Osteocyte (in vitro differentiated cells): ENCODE data around the gene ARFGAP2. TPM values are rescaled to one million over a fixed set of nuclear protein-coding genes. Genes with fewer than 3 reads are reported as not detected.
A peak's percentile ranks its signal among the peaks of the same experiment; 100 is the strongest.
"Not testable (repeated sequence)": the region's sequence is repeated elsewhere in the genome, so short reads cannot be mapped to it uniquely, and the experiment has no call there.

Source experiments
- DNase-seq: peaks from one replicate; pipeline ENCODE4 v3.0.0; 2021; ENCODE audit warnings: mixed read lengths; ENCODE audit not compliant: unreplicated experiment; ENCODE audit errors: extremely low spot score
- H3K27ac Mint-ChIP-seq: one replicate; pipeline ENCODE4 v1.8.0; 2021; ENCODE audit warnings: mild to moderate bottlenecking, mixed read lengths; ENCODE audit not compliant: unreplicated experiment
- H3K27me3 Mint-ChIP-seq: one replicate; pipeline ENCODE4 v1.8.0; 2021; ENCODE audit warnings: mixed read lengths; ENCODE audit not compliant: unreplicated experiment
- H3K36me3 Mint-ChIP-seq: one replicate; pipeline ENCODE4 v1.8.0; 2021; ENCODE audit warnings: mixed read lengths; ENCODE audit not compliant: unreplicated experiment
- H3K4me1 Mint-ChIP-seq: one replicate; pipeline ENCODE4 v1.8.0; 2021; ENCODE audit warnings: mixed read lengths; ENCODE audit not compliant: unreplicated experiment
- H3K4me3 Mint-ChIP-seq: one replicate; pipeline ENCODE4 v1.8.0; 2021; ENCODE audit warnings: mild to moderate bottlenecking, moderate library complexity, mixed read lengths; ENCODE audit not compliant: unreplicated experiment
- H3K9me3 Mint-ChIP-seq: one replicate; pipeline ENCODE4 v1.8.0; 2021; ENCODE audit warnings: mixed read lengths; ENCODE audit not compliant: unreplicated experiment
- total RNA-seq: library from RNA; stranded (reverse); gene quantifications from 2 replicates; pipeline ENCODE4 v1.2.1, GENCODE V29; 2021
- TF ChIP-seq, protein P1 (sequence below): fragments of 200-600 bp; sonication (generic); IDR thresholded peaks from 2 replicates; pipeline ENCODE4 v1.5.0; 2021; ENCODE audit warnings: antibody characterized with exemption, mild to moderate bottlenecking, moderate library complexity

Gene ARFGAP2
- total RNA-seq, 1 donor from 2014 or later = 73.4 TPM

- H3K9me3 Mint-ChIP-seq = no peaks in the 10 kb centered on the region
- H3K4me3 Mint-ChIP-seq = no peak overlapping the region
- no peaks in the 10 kb centered on the region for H3K36me3 Mint-ChIP-seq
- H3K4me1 Mint-ChIP-seq = peaks cover 14% of the 10 kb centered on the region
- H3K27me3 Mint-ChIP-seq = no peaks in the 10 kb centered on the region
- TF ChIP-seq, protein P1, sequence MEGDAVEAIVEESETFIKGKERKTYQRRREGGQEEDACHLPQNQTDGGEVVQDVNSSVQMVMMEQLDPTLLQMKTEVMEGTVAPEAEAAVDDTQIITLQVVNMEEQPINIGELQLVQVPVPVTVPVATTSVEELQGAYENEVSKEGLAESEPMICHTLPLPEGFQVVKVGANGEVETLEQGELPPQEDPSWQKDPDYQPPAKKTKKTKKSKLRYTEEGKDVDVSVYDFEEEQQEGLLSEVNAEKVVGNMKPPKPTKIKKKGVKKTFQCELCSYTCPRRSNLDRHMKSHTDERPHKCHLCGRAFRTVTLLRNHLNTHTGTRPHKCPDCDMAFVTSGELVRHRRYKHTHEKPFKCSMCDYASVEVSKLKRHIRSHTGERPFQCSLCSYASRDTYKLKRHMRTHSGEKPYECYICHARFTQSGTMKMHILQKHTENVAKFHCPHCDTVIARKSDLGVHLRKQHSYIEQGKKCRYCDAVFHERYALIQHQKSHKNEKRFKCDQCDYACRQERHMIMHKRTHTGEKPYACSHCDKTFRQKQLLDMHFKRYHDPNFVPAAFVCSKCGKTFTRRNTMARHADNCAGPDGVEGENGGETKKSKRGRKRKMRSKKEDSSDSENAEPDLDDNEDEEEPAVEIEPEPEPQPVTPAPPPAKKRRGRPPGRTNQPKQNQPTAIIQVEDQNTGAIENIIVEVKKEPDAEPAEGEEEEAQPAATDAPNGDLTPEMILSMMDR = no peak
- no peak for DNase-seq
- no peak overlapping the region for H3K27ac Mint-ChIP-seq
These were observed 30.8 kb upstream of the ARFGAP2 start for GRCh38 chr11:47207459-47207858.

DNA sequence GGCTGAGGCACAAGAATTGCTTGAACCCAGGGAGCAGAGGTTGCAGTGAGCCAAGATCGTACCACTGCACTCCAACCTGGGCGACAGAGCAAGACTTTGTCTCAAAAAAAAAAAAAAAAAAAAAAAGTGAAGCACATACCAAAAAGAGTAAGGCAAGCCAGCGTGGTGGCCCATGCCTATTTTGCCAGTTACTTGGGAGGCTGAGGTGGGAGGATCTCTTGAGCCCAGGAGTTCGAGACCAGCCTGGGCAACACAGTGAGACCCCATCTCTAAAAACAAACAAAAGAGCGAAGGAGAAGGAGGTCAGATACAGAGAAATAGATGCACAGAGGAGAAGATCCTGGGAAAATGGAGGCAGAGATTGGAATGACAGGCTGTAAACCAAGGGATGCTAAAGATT, 29.9 kb upstream of the ARFGAP2 start:
- not testable (repeated sequence) for H3K36me3 Mint-ChIP-seq, H3K27me3 Mint-ChIP-seq, H3K4me3 Mint-ChIP-seq, H3K9me3 Mint-ChIP-seq, DNase-seq, H3K27ac Mint-ChIP-seq
- peaks cover 14% of the 10 kb centered on the region for H3K4me1 Mint-ChIP-seq

DNA sequence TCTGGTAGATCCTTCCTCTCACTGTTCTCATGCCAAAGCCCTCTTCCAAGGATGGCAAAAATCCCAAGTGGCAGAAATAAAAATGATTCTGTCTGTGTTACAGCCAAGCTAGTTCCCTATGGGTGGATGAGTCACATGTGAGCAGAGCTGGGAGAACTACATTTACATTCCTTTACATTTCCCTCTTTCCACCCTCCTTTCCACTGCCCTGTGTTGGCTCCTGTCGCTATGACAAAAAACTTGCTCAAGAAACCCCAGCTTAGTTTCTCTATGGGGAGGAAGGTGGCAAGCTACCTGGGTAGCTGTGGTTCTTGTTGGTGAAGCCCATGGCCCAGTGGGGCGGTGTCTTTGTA, 27.9 kb upstream of the ARFGAP2 start:
- DNase-seq = no peak
- Mint-ChIP-seq H3K4me1 (peaks cover 14% of the 10 kb centered on the region), H3K36me3 (no peaks in the 10 kb centered on the region), H3K4me3 (peak overlapping the region; percentile 34), H3K27ac (peak overlapping the region; percentile 90), H3K9me3 (no peaks in the 10 kb centered on the region), H3K27me3 (no peaks in the 10 kb centered on the region)
- TF ChIP-seq, protein P1 = peak; percentile 11

DNA sequence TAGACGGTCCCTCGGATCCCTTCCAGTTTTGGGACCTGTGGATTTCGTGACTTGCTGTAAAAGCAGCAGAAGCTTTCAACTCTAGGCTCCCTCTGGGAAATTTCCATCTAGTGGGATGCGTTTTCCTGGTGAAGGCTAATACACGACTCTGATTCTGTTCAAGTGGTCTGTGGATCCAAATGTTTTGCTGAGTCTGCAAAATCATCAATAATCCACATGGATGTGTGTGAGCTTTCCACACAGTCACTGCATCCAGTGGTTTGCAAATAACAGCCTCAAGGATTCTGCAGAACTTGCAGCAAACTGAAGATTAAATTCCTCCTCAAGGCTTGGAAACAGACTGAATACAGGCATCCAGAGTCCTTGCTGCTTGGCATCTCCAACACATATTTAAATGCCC, 25.9 kb upstream of the ARFGAP2 start:
- DNase-seq = no peak
- H3K36me3 Mint-ChIP-seq = no peaks in the 10 kb centered on the region

DNA sequence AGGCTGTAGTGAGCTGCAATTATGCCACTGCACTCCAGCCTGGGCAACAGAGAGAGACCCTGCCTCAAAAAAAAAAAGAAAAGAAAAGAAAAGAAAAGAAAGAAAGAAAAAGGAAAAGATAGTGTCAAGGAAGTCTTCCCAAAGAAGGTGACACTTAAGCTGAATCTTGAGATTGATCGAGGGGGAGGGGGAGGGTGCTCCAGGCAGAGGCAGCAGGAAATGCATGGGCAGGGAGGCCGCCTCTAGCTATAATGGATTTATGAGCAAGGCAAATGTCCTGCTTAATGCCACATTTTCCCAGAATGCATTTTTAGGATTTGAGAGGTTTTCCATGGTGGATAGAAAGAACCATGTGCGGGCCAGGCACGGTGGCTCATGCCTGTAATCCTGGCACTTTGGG, 24.3 kb upstream of the ARFGAP2 start:
- Mint-ChIP-seq H3K36me3 (no peaks in the 10 kb centered on the region), H3K9me3 (no peaks in the 10 kb centered on the region), H3K27ac (no peak overlapping the region), H3K4me3 (no peak overlapping the region), H3K27me3 (no peaks in the 10 kb centered on the region), H3K4me1 (peaks cover 14% of the 10 kb centered on the region)
- DNase-seq = no peak
- TF ChIP-seq, protein P1 = no peak

More for the DNA sequence above, 25.9 kb upstream of the ARFGAP2 start:
- no peak overlapping the region for H3K4me3 Mint-ChIP-seq
- no peaks in the 10 kb centered on the region for H3K27me3 Mint-ChIP-seq
- no peaks in the 10 kb centered on the region for H3K9me3 Mint-ChIP-seq
- H3K4me1 Mint-ChIP-seq = peaks cover 14% of the 10 kb centered on the region
- H3K27ac Mint-ChIP-seq = no peak overlapping the region
- TF ChIP-seq, protein P1 = no peak

GRCh38 chr11:47198161-47198560, 21.5 kb upstream of the ARFGAP2 start:
- peaks cover 19% of the 10 kb centered on the region for H3K4me1 Mint-ChIP-seq
- not testable (repeated sequence) for H3K27ac Mint-ChIP-seq, H3K4me3 Mint-ChIP-seq

More at GRCh38 chr11:47198161-47198560, 21.5 kb upstream of the ARFGAP2 start:
- DNase-seq, H3K9me3 Mint-ChIP-seq, H3K27me3 Mint-ChIP-seq, H3K36me3 Mint-ChIP-seq: not testable (repeated sequence)
